ENCODE measurements around the gene NUP205. TPM values are rescaled to one million over a fixed set of nuclear protein-coding genes. Genes with fewer than 3 reads are reported as not detected.

Gene NUP205
- total and polyA plus RNA-seq, 8 donors = 11.9 to 63.4 (median 24.4) TPM

GRCh38 chr7:135659159-135659846, 101.6 kb downstream of the NUP205 start:
- Histone ChIP-seq H3K27me3 (no peaks in the 10 kb centered on the region), H3K9me3 (no peaks in the 10 kb centered on the region), H3K4me3 (no peak overlapping the region), H3K36me3 (no peaks in the 10 kb centered on the region), H3K27ac (no peak overlapping the region), H3K4me1 (peaks cover 12 to 27% (median 18%) of the 10 kb centered on the region in 4 donors)
- 56 to 77% (median 74%) methylated on average over 9 of the region's 9 CpGs for WGBS, 5 donors
- peak in 1 of 2 donors; percentile 33 for DNase-seq
- intact Hi-C loops (cut with DNase I; ENCODE audit: low total_unique reads) = no loop called here
- TF ChIP-seq POLR2AphosphoS5 (IDR thresholded peaks at IDR 0.05) (no peak), POLR2A (IDR thresholded peaks at IDR 0.05) (no peak), EP300 (IDR thresholded peaks at IDR 0.05) (no peak)
- TF ChIP-seq, protein P1, sequence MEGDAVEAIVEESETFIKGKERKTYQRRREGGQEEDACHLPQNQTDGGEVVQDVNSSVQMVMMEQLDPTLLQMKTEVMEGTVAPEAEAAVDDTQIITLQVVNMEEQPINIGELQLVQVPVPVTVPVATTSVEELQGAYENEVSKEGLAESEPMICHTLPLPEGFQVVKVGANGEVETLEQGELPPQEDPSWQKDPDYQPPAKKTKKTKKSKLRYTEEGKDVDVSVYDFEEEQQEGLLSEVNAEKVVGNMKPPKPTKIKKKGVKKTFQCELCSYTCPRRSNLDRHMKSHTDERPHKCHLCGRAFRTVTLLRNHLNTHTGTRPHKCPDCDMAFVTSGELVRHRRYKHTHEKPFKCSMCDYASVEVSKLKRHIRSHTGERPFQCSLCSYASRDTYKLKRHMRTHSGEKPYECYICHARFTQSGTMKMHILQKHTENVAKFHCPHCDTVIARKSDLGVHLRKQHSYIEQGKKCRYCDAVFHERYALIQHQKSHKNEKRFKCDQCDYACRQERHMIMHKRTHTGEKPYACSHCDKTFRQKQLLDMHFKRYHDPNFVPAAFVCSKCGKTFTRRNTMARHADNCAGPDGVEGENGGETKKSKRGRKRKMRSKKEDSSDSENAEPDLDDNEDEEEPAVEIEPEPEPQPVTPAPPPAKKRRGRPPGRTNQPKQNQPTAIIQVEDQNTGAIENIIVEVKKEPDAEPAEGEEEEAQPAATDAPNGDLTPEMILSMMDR (IDR thresholded peaks at IDR 0.05) = no peak

- no peaks in the 10 kb centered on the region for H3K27me3 ChIP-seq
- WGBS, 5 donors = 41 to 62% (median 57%) methylated on average over 14 of the region's 14 CpGs
- no peak for TF ChIP-seq POLR2A (IDR thresholded peaks at IDR 0.05)
- no peak for TF ChIP-seq POLR2AphosphoS5 (IDR thresholded peaks at IDR 0.05)
- TF ChIP-seq, protein P1 (IDR thresholded peaks at IDR 0.05) = no peak
- TF ChIP-seq EP300 (IDR thresholded peaks at IDR 0.05) = no peak
- DNase-seq = peak; percentile 30 to 67
- H3K36me3 ChIP-seq = peaks cover 0 to 9% (median 0%) of the 10 kb centered on the region in 4 donors
- no peaks in the 10 kb centered on the region for H3K9me3 ChIP-seq
- peaks cover 15 to 46% (median 27%) of the 10 kb centered on the region in 4 donors for H3K4me1 ChIP-seq
- peak overlapping the region; percentile 77 to 96 (median 84) for H3K4me3 ChIP-seq
- intact Hi-C loops (cut with DNase I; ENCODE audit: low total_unique reads) = loop anchor here (10.0 kb wide), 1 partner anchor 323 kb away; no protein-coding TSS in a partner anchor
- peak overlapping the region; percentile 76 to 96 (median 95) for H3K27ac ChIP-seq
Observed at GRCh38 chr7:135661311-135662122, 103.8 kb downstream of the NUP205 start.

DNA sequence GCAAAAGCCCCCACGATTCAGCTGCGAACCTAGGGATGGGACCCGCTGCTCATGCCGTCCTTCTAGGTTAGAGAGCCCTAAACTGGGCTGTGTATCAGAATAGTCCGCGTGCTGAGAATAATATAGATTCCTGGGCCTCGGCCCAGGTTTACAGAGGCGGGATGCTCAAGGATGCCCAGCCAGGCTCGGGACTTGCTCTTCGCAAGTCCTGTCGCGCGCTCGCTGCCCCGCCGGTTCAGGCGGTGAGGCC, 104.3 kb downstream of the NUP205 start:
- TF ChIP-seq EP300 (IDR thresholded peaks at IDR 0.05) = no peak
- TF ChIP-seq, protein P1 (IDR thresholded peaks at IDR 0.05) = peak in 1 of 7 experiments; percentile 63
- H3K4me1 ChIP-seq = peaks cover 15 to 51% (median 29%) of the 10 kb centered on the region in 4 donors
- no peaks in the 10 kb centered on the region for H3K27me3 ChIP-seq
- H3K9me3 ChIP-seq = no peaks in the 10 kb centered on the region
- H3K36me3 ChIP-seq = peaks cover 0 to 9% (median 0%) of the 10 kb centered on the region in 4 donors
- peak overlapping the region; percentile 76 to 96 (median 95) for H3K27ac ChIP-seq
- H3K4me3 ChIP-seq = peak overlapping the region; percentile 77 to 96 (median 84)
- intact Hi-C loops (cut with DNase I; ENCODE audit: low total_unique reads) = loop anchor here (10.0 kb wide), 1 partner anchor 323 kb away; no protein-coding TSS in a partner anchor
- DNase-seq = no peak
- WGBS, 5 donors = 4 to 19% (median 7%) methylated on average over 8 to 17 of the region's 17 CpGs

GRCh38 chr7:135662373-135663114, 104.8 kb downstream of the NUP205 start, which contains the start of gene STMP1:
Gene STMP1, plus strand, starts transcription at chr7:135662514.
- Histone ChIP-seq H3K27me3 (no peaks in the 10 kb centered on the region), H3K4me3 (peak within 1 kb of the TSS; percentile 77 to 96 (median 84)), H3K4me1 (peaks cover 15 to 53% (median 31%) of the 10 kb centered on the region in 4 donors), H3K27ac (peak within 1 kb of the TSS; percentile 90 to 96 (median 95)), H3K36me3 (peaks cover 0 to 9% (median 0%) of the 10 kb centered on the region in 4 donors), H3K9me3 (no peaks in the 10 kb centered on the region)
- TF ChIP-seq EP300 (IDR thresholded peaks at IDR 0.05) (no peak), POLR2A (IDR thresholded peaks at IDR 0.05) (peak in 1 of 4 donors; percentile 89), POLR2AphosphoS5 (IDR thresholded peaks at IDR 0.05) (peak; percentile 85 to 98 (median 95))
- TF ChIP-seq, protein P1 (IDR thresholded peaks at IDR 0.05) = peak in 4 of 7 experiments; percentile 82 to 90 (median 87)
- DNase-seq = peak; percentile 97 to 98
- 0 to 1% (median 0%) methylated on average over 37 to 60 of the region's 60 CpGs for WGBS, 5 donors
- intact Hi-C loops (cut with DNase I; ENCODE audit: low total_unique reads) = loop anchor here (10.0 kb wide), 1 partner anchor 322 kb away; no protein-coding TSS in a partner anchor
